GM21526 (cell line): ENCODE results near the gene PLCB4.

Experiments
- ATAC-seq: cut with Tn5 transposase; IDR thresholded peaks from one replicate; pipeline ENCODE4 v1.9.1; 2021; ENCODE audit warnings: moderate library complexity; ENCODE audit not compliant: unreplicated experiment, low FRiP score

The PLCB4 gene

DNA sequence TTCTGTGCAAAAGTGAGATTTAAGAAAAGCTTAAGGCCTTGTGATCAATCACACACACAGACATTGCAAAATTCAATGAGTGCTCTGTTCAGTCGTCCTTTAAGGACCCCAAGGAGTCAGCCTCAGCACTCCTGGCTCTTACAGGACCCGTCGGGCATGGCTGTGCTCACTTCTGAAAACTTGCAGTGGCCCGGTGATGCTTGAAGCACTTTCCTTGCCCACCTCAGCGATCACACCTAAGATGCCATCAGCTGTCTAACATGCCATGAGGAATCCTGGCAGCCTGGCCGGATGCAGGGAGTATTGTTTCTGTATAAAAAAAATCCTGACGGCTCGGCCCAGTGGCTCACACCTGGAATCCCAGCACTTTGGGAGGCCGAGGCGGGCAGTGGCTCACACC is 344.1 kb downstream of the PLCB4 start:
- no peak for ATAC-seq

GRCh38 chr20:9415426-9415825 is 346.5 kb downstream of the PLCB4 start:
- no peak for ATAC-seq

DNA sequence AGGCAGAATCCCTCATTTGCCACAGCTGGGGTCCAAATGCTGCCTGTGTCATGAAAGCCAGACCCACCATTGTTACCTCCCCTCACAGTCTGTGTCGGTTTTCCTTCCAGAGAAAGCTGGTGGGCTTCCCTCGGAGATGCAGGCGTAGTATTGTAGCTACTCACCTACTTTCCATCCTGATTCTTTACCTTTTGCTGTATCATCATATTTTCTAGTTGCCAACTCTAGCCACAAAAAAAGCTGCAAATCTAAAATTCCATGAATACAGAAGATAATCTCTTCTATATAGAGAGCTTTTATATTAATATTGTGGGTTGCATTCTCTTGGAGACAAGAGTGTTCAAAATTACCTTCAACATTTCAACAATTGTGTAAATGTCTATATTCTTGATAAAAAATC is 347.5 kb downstream of the PLCB4 start:
- no peak for ATAC-seq

GRCh38 chr20:9417665-9418064 is 348.8 kb downstream of the PLCB4 start:
- no peak for ATAC-seq

DNA sequence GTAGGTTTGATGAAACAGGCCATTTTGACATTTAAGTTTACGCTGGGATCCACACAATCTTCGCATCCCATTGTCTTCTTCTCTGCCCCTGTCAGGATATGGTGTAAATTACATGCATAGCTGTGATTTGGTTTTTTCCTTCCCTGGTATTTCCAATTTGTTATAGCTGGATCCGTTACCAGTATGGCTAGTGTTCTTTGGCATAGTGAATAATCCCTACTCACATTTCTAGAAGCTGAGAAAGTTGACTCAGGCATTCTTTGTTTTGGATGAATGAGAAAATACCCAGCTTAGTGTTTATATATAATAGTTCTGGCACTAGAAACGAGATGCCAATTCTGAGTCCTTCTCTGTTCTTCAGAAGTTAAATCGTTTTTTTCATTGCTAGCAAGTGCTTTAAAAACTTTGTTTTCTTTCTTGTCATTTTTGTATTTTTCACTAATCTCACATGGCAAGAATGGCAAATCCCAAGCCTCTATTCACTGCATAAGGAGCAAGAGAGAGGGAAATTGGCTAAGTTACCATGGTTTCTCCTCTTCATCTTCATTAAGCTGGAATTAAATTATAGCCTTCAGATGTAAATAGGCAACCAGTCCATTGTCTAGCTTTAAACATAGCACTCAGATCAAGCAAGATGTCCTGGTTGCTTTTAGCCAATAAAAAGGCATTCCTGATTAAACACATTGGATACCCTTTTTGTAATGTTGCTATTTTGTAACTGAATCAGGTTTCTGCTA is 353.6 kb downstream of the PLCB4 start:
- no peak for ATAC-seq

DNA sequence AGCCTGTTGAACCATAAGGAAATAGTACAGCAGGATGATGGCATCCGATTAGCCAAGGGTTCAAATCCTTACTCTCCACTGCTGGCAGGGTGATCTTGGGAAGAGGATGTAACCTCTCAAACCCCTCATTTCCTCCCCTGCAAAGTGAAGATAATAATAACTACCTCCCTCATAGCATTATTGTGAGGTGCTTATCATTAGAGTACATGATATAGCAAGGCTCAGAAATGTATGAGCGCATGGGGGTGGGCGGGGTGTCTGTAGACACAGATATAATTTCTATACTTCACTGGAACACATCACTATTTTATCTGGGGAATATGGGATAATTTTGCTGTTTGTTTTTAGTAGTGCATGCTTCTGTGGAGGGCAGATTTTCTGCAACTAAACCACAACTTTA is 355.7 kb downstream of the PLCB4 start:
- ATAC-seq = no peak

DNA sequence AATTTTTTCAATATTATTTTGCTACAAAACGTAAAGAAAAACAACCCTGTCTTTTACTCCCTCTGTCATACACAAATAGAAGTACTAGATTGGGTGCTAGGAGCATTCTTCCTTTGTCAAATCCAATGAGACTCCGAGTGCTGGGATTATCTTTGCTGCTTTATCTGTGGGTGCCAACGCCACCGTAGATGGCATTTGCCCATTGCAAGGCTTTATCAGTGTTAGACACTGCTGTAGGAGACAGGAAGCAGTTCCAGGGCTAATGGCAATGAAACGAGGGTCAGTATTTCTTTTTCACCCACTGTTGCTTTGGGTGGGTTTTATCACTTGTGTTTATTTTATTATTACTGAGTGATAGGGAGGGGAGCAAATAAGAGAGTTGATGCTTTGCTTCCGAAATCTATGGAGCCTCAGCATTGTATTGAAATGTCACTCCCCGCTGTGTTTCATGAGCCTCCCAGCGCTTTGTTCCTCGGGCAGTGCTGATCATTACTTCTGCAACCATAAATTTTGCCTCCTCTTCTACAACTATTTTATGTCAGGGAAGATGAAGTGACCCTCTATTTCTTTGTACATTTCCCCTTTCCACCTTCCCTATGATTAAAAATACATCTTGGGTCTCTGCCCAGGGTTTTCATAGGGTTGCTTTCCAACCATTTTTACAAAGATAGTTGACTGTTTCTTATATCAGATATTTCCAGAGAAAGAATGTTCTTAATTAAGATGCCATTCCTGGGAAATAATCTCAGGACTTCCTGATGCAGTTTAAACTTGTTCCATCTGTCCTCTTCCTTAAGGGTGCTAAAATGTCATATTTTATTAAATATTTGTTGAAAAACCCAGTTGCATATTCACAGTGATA is 358.8 kb downstream of the PLCB4 start:
- ATAC-seq = no peak

- no peak for ATAC-seq
Observed at GRCh38 chr20:9428292-9428607, 359.4 kb downstream of the PLCB4 start.

DNA sequence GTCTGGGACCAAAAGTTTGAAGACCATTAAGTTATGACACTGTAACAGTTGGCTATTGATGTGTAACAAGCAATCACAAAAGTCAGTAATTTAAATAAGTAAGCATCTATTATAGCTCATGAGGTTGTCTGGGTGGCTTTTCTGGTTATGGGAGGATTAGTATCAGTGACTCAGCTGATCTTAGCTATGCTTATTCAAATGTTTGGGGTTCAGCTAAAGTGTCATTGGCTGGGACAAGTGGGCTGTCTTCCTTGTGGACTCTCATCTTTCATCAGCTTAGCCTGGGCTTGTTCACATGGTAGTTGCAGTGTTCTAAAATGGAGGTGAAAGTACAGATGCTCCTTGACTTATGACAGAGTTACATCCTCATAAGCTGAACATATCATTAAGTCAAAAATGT is 370.9 kb downstream of the PLCB4 start:
- ATAC-seq = no peak

- ATAC-seq = no peak
Observed at GRCh38 chr20:9440892-9441291, 372.0 kb downstream of the PLCB4 start.

GRCh38 chr20:9441948-9442347 is 373.1 kb downstream of the PLCB4 start:
- peak; percentile 63 for ATAC-seq

DNA sequence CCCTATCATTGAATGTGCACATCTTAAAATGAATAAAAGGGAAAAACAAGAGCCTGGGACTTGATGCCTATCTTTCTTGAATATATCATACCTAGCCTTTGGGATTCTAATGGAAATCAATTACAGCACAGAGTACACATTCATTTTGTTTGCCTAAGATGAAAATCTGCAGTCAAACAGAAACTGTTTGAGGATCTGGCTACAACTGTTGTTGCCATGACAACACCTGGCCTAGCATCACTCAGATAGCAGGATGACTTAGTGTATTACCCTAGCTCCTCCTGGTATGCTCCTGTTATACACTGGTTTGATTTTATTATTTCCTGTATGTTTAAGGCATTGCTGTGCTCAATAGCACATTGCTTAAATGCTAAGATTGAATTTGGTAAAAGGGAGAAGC is 374.0 kb downstream of the PLCB4 start:
- ATAC-seq = peak; percentile 77

DNA sequence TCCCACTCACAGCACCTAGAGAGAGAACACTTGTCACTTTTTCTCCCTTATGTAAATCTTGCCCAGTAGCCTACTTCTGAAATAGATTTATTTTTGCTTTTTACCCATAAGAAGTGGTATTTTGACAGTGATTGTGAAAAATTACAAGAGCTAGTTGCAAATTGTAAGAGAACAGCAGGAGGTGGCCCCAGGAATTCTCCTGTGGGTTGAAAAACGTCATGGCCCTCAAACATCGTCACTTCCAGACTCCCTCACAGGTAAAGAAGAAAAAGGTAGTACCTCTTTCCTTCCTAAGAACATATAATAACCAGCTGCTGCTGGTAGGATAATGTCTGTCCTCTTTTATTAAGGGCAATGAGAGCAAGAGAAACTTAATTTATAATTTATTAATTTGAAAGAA is 376.0 kb downstream of the PLCB4 start:
- ATAC-seq = no peak

DNA sequence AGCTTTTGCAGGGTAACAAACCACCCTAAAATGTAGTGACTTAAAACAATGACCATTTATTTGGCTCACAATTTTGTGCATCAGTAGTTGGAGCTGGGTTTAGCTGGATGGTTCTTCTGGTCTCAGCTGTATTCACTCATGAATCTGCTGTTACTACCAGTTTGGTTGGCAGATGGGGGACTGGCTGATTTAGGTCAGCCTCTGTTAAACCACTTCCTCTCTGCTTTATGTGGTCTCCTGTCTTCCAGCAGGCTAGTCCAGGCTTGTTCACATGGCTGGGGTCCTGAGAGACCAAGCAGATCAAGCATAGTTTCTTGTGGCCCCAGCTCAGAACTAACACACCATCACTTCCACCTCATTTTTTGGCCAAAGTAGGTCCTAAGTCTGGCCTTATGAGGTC is 378.3 kb downstream of the PLCB4 start:
- ATAC-seq = no peak

DNA sequence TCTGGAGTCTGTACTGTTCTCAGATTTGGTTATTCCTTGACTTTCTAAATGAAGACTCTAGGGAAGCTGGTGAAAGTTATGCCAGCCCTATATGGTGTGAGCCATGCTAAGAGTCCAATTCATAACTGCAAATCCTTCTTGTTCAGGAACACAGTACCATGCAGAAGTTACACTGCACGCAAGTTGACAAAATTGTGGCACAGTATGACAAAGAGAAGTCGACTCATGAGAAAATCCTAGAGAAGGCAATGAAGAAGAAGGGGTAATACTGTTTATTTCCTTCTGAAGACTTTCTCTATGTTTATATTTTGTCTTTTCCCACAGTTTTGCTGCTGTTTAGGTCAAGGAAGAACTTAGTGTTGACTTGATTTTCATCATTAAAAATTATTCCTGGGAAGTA is 384.3 kb downstream of the PLCB4 start:
- ATAC-seq = no peak

GRCh38 chr20:9454791-9455190 is 385.9 kb downstream of the PLCB4 start:
- no peak for ATAC-seq

GRCh38 chr20:9457136-9457535 is 388.2 kb downstream of the PLCB4 start:
- no peak for ATAC-seq

GRCh38 chr20:9458138-9458796 is 389.4 kb downstream of the PLCB4 start:
- ATAC-seq = peak; percentile 60

DNA sequence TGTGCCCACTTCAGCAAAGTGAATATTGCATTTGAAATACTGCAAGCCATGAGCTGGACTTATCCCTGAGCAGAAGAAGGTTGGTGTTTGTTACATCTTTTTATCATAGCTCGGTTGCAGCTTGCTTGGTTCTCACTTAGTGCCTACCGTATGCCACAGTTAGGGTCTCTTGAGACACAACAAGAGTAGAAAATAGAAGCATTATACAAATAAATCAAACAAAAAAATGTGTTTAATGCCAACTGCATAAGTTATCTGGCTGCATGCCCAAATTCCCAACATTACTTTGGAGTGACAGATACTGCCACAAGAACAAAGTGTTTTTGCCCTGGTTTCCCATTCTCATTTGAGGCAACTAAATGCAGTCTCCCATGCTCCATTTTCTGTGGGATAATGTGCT is 391.6 kb downstream of the PLCB4 start:
- ATAC-seq = no peak

DNA sequence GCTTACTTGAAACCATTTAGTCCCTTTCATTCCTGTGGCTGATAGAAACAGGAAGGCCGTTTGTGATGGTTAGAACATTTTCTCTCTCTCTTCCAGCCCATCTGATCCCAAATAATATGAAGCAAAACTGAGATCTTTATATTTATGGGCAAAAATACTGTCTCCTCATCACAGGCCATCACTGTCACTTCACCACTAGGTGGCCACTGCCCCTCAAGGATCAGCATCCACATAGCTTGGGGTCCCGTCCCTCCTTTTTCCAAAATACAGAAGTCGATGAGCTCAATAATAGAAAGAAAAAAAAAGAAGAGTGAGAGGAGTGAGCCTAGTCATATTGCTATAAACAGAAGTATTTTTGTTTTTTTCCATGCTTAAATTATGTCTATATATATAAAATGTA is 399.1 kb downstream of the PLCB4 start:
- ATAC-seq = peak; percentile 75

DNA sequence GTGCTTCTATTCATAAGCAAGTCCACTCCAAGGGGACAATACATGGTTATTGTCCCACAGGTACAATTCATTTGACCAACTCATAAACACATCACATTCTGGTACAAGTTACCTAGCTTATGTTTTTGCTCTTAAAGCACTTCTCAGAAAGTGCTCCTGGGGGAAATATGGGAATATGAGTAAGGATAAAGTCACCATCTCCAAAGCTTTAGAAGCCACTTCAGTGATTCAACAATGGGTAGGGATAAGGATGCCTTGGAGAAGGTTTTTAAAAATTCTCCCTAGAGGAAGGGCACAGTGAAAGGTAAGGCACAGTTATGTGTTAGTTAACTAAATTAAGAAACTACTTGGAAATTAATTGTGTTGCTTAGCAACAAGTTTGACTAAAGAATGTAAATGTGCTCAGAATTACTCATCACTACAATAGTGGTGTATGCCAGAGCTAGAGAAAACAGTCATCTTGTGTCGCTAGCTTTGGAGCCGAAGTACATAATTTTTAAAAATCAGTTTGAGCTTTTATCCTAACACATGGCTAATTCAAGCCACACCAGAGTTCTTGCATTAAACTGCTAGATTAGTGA is 406.0 kb downstream of the PLCB4 start:
- ATAC-seq = no peak
